Liver (tissue), 3 donors: ENCODE data around the gene CNST.

Experiments
- EGR1 ChIP-seq, 2 donors: IDR thresholded peaks; 2 replicates each; pipeline ENCODE4 v1.6.1; 2016 to 2018; ENCODE audit warnings: antibody characterized with exemption in 2 of 2, low read depth in 2 of 2
- GABPA ChIP-seq, 2 donors: IDR thresholded peaks in 1 of 2; conservative IDR thresholded peaks in 1 of 2; 2 replicates each; pipeline ENCODE4 v1.6.1; 2016; ENCODE audit warnings: antibody characterized with exemption in 2 of 2, mild to moderate bottlenecking in 1 of 2, moderate library complexity in 1 of 2
- JUND ChIP-seq, 2 donors: IDR thresholded peaks; 2 replicates each; pipeline ENCODE4 v1.6.1; 2016; ENCODE audit warnings: antibody characterized with exemption in 2 of 2
- RAD21 ChIP-seq, 2 donors: IDR thresholded peaks; 2 replicates each; pipeline ENCODE4 v1.6.1; 2016; ENCODE audit warnings: antibody characterized with exemption in 2 of 2, mild to moderate bottlenecking in 2 of 2
- REST ChIP-seq: IDR thresholded peaks from 2 replicates; pipeline ENCODE4 v1.6.1; 2016; ENCODE audit warnings: antibody characterized with exemption, mild to moderate bottlenecking
- SP1 ChIP-seq: IDR thresholded peaks from 2 replicates; pipeline ENCODE4 v1.6.1; 2018; ENCODE audit warnings: antibody characterized with exemption, mild to moderate bottlenecking
- TAF1 ChIP-seq: conservative IDR thresholded peaks from 2 replicates; pipeline ENCODE4 v1.6.1; 2016; ENCODE audit warnings: antibody characterized with exemption, mild to moderate bottlenecking
- YY1 ChIP-seq: IDR thresholded peaks from 2 replicates; pipeline ENCODE4 v1.6.1; 2016; ENCODE audit warnings: antibody characterized with exemption, mild to moderate bottlenecking
- ZBTB33 ChIP-seq: IDR thresholded peaks from 2 replicates; pipeline ENCODE4 v1.6.1; 2016; ENCODE audit warnings: antibody characterized with exemption
- TF ChIP-seq, protein P1 (sequence below): fragments of 150-350 bp; IDR thresholded peaks from 2 replicates; pipeline ENCODE4 v1.5.1; 2017; ENCODE audit warnings: improper control_type of control experiment, low read depth, low read length; ENCODE audit not compliant: missing input control
- TF ChIP-seq, protein P2 (sequence below): IDR thresholded peaks from 2 replicates; pipeline ENCODE4 v1.6.1; 2016; ENCODE audit warnings: antibody characterized with exemption
- donor health status: healthy.
- donor health status: healthy.

DNA sequence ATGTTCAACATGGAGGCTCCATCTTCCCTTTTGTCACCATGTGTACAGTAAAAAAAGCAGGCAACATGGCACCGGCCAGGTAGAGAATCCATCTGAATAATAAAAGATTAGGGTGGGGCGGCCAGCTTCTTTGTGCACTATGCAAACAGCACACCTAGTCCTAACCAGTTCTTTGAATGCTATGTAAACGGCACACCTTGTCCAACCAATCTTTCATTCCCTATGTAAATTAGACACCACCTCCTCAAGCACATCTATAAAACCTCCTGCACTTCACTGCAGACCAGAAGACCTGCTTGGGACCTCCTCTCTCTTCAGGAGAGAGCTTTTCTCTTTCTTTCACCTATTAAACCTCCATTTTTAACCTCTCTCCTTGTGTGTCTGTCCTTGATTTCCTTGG is 28.4 kb upstream of the CNST start:
- no peak for TF ChIP-seq GABPA (IDR thresholded peaks at IDR 0.05 in 1 of 2, conservative IDR thresholded peaks at IDR 0.05 in 1 of 2)
- TF ChIP-seq JUND (IDR thresholded peaks at IDR 0.05): no peak
- TF ChIP-seq, protein P1, sequence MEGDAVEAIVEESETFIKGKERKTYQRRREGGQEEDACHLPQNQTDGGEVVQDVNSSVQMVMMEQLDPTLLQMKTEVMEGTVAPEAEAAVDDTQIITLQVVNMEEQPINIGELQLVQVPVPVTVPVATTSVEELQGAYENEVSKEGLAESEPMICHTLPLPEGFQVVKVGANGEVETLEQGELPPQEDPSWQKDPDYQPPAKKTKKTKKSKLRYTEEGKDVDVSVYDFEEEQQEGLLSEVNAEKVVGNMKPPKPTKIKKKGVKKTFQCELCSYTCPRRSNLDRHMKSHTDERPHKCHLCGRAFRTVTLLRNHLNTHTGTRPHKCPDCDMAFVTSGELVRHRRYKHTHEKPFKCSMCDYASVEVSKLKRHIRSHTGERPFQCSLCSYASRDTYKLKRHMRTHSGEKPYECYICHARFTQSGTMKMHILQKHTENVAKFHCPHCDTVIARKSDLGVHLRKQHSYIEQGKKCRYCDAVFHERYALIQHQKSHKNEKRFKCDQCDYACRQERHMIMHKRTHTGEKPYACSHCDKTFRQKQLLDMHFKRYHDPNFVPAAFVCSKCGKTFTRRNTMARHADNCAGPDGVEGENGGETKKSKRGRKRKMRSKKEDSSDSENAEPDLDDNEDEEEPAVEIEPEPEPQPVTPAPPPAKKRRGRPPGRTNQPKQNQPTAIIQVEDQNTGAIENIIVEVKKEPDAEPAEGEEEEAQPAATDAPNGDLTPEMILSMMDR: no peak
- TF ChIP-seq YY1: no peak
- no peak for TF ChIP-seq ZBTB33
- TF ChIP-seq EGR1 (IDR thresholded peaks at IDR 0.05; ENCODE audit: low read depth in 2 of 2): no peak
- TF ChIP-seq SP1: no peak
- TF ChIP-seq, protein P2, sequence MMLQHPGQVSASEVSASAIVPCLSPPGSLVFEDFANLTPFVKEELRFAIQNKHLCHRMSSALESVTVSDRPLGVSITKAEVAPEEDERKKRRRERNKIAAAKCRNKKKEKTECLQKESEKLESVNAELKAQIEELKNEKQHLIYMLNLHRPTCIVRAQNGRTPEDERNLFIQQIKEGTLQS: no peak
- no peak for TF ChIP-seq TAF1
- no peak for TF ChIP-seq REST
- no peak for TF ChIP-seq RAD21 (IDR thresholded peaks at IDR 0.05)
